Measurements from ENCODE around the gene BROX.
"Not testable (repeated sequence)": the region's sequence is repeated elsewhere in the genome, so short reads cannot be mapped to it uniquely, and the experiment has no call there.

BROX gene

GRCh38 chr1:222732216-222733159, 20.1 kb downstream of the BROX start:
- DNase-seq (ENCODE audit: low read depth in 1 of 2, low spot score in 1 of 2), result no peak

GRCh38 chr1:222734740-222735139, 22.4 kb downstream of the BROX start:
- DNase-seq (ENCODE audit: low read depth in 1 of 2, low spot score in 1 of 2), result no peak

- no peak for DNase-seq (ENCODE audit: low read depth in 1 of 2, low spot score in 1 of 2)
Observed at GRCh38 chr1:222736470-222736869, 24.1 kb downstream of the BROX start.

GRCh38 chr1:222736972-222737371, 24.6 kb downstream of the BROX start, which contains the start of gene FAM177B:
TSS of gene FAM177B (plus strand) at chr1:222737202. CDS start at chr1:222746546, 9,344 bp downstream.
- DNase-seq (ENCODE audit: low read depth in 1 of 2, low spot score in 1 of 2), result no peak

GRCh38 chr1:222739465-222739864, 27.1 kb downstream of the BROX start:
- DNase-seq (ENCODE audit: low read depth in 1 of 2, low spot score in 1 of 2), result no peak

GRCh38 chr1:222739929-222740328, 27.6 kb downstream of the BROX start:
- DNase-seq (ENCODE audit: low read depth in 1 of 2, low spot score in 1 of 2), result no peak

- DNase-seq (ENCODE audit: low read depth in 1 of 2, low spot score in 1 of 2), result not testable (repeated sequence)
Observed at GRCh38 chr1:222741630-222742457, 29.5 kb downstream of the BROX start.

GRCh38 chr1:222749927-222750326, 37.6 kb downstream of the BROX start:
- DNase-seq (ENCODE audit: low read depth in 1 of 2, low spot score in 1 of 2), result no peak

- DNase-seq (ENCODE audit: low read depth in 1 of 2, low spot score in 1 of 2), result no peak
Observed at GRCh38 chr1:222750651-222751050, 38.3 kb downstream of the BROX start.

- DNase-seq (ENCODE audit: low read depth in 1 of 2, low spot score in 1 of 2), result no peak
Observed at GRCh38 chr1:222751255-222751654, 38.9 kb downstream of the BROX start.

- no peak for DNase-seq (ENCODE audit: low read depth in 1 of 2, low spot score in 1 of 2)
Observed at GRCh38 chr1:222754366-222755139, 42.2 kb downstream of the BROX start.

- DNase-seq (ENCODE audit: low read depth in 1 of 2, low spot score in 1 of 2), result no peak
Observed at GRCh38 chr1:222757646-222758268, 45.4 kb downstream of the BROX start.

- no peak for DNase-seq (ENCODE audit: low read depth in 1 of 2, low spot score in 1 of 2)
Observed at GRCh38 chr1:222759451-222760035, 47.2 kb downstream of the BROX start.

GRCh38 chr1:222761083-222761482, 48.7 kb downstream of the BROX start:
- DNase-seq (ENCODE audit: low read depth in 1 of 2, low spot score in 1 of 2), result no peak

GRCh38 chr1:222762178-222762577, 49.8 kb downstream of the BROX start:
- not testable (repeated sequence) for DNase-seq (ENCODE audit: low read depth in 1 of 2, low spot score in 1 of 2)

GRCh38 chr1:222767152-222767571, 54.8 kb downstream of the BROX start:
- DNase-seq (ENCODE audit: low read depth in 1 of 2, low spot score in 1 of 2), result no peak

GRCh38 chr1:222768592-222768991, 56.2 kb downstream of the BROX start:
- DNase-seq (ENCODE audit: low read depth in 1 of 2, low spot score in 1 of 2), result no peak

- DNase-seq (ENCODE audit: low read depth in 1 of 2, low spot score in 1 of 2), result no peak
Observed at GRCh38 chr1:222769181-222769580, 56.8 kb downstream of the BROX start.

- no peak for DNase-seq (ENCODE audit: low read depth in 1 of 2, low spot score in 1 of 2)
Observed at GRCh38 chr1:222769971-222770620, 57.7 kb downstream of the BROX start.

GRCh38 chr1:222772996-222773379, 60.6 kb downstream of the BROX start:
- DNase-seq (ENCODE audit: low read depth in 1 of 2, low spot score in 1 of 2), result no peak
